ENCODE results near the gene ANKRD11. TPM values are rescaled to one million over a fixed set of nuclear protein-coding genes. Genes with fewer than 3 reads are reported as not detected.
"Not testable (repeated sequence)": the region's sequence is repeated elsewhere in the genome, so short reads cannot be mapped to it uniquely, and the experiment has no call there.

The ANKRD11 gene
- polyA plus RNA-seq, 1 donor, result 105 TPM

DNA sequence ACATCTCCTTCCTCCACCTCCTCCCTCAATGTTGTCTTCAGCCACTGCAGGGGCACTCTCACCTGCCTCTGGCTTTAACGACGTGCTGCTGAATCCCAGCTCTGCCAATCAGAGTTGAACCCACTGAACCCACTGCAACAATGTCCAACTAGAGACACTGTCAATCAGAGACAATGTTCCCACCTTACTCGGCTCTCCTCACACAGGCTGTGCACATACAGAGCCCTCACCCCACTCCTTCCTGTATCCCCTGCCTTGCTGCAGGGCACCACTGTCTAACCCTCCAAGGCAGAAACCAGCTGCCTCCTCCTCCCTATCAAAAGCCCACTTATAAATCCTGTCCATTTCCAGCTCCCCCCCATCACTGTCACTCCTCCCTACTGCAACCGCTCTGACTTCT, 58.7 kb downstream of the ANKRD11 start:
- no peak for DNase-seq

DNA sequence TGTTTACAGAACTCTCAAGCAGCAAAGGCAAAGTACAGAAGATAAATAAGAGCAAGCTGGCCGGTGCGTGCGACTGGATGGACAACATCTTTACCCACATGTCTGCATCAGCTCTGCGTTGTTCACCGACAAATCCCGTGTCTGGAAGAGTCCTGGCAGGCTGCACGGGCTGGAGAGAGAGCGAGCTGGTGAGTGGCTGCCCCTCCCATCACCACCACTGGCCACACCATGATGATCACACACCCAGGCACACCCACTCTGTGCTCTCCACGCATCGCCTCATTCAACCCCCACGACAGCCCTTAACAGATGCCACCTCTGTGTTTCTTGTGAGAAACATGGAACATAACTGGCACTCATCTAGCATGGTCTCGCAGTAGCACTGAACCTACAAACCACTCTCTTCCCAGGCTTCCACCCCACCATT, 59.2 kb downstream of the ANKRD11 start:
- no peak for DNase-seq

DNA sequence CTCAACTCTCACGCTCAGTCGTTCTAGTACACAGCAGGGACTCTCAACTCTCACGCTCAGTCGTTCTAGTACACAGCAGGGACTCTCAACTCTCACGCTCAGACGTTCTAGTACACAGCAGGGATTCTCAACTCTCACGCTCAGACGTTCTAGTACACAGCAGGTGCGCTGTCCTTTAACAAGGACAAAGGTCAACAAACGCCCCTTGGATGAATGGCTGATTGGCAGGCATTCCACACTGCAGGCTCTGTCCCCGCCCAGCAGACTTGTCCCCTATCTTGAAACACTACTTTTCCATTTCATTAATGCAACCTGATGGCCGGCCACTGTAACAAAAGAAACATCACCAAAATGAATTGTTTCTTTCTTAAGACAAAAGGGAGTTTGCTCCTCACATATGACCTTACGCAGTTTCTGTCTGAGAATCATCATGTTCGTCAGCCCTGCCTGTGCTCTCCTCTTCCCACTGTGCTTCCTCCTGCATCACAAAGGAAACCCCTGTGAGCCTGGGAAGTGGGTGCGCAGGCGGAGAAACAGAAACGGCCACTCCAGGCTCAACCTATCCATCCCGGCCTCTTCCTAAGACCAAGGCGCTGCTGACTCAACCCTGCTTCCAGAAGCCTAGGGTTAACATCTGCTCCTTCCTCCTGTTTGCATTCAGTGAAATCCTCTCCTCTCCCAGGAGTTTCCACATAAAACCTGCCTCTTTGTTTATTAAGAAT, 59.8 kb downstream of the ANKRD11 start:
- DNase-seq, result no peak

DNA sequence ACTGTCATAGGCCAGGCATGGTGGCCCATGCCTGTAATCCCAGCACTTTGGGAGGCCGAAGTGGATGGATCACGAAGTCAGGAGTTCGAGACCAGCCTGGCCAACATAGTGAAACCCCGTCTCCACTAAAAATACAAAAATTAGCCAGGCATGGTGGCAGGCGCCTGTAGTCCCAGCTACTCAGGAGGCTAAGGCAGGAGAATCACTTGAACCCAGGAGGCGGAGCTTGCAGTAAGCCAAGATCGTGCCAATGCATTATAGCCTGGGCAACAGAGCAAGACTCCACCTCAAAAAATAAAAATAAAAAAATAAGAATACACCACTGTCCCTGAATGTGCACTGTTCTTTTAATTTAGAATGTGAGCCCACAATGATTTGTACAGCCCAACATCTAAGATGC, 61.8 kb downstream of the ANKRD11 start:
- DNase-seq, result not testable (repeated sequence)

DNA sequence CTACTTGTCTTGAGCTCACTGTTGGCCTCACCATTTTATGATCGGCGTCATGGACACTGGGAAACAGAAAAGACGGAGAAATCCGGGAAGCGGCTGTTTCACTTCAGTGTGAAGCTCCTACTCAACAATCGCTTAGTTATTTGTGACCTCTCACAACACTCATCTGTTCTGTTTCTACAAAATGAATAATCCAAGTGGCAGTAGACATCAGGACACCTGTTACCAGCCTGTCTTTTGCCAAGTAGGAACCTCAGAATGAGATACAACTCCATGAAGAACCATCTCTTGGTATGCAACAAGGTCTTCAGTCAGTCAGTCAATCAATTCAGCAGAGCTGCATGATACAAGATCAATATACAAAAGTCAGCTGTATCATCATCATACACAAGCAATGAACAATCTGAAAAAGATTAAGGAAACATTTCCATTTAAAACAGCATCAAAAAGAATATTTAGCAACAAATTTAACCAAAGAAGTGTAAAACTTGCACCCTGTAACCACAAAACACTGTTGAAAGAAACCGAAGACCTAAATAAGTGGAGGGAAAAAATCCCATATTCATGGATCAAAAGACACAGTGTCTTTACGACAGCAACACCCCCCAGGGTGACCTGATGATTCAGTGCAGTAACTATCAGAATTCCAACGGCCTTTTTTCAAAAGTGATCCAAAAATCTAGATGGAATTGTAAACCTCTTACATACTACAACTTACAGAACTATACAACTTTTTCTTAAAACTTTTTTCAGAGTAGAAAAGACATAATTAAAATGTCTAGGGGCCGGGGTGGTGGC, 63.4 kb downstream of the ANKRD11 start:
- no peak for DNase-seq

DNA sequence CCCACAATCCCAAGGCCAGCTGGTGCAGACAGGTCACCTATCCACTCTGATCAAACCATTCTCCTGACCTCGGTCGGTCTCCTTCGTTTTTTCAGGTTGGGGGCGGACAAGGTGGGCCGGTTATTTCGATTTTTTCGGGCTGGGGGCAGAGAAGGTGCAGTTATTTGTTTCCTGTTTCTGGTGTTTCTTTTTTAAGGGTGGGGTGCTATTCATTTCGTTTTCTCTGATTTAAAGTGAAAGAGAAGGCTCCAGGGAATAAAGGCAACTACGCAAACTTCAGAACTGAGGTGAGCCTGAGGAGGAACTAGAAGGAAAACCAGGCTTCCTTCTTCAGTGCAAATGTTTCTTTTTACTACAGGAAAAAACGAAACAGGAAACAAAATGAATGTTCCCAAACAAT, 64.8 kb downstream of the ANKRD11 start:
- no peak for DNase-seq

DNA sequence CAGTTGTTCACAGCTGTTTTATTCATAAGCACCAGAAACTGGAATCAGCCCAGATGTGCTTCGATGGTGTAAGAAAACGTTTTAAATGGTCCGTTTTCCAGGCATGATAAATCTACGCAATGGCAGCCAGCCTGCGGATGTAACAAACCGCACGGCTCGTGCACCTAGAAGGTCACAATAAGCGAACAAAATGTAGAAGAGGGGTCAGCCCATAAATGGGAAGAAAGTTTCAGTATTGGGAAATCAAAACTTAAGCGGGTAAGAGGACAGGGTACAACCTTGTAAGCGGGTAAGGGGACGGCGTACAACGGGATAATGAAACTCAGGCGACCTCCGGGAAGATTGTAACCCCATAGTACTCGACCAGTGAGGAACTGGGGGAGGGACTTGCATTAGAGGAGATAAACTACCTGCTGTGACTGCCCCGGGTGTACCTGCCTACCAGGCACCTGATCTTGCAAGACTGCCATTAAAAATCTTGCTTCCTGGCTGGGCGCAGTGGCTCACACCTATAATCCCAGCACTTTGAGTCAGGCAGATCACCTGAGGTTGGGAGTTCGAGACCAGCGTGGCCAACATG, 66.6 kb downstream of the ANKRD11 start:
- DNase-seq, result no peak

DNA sequence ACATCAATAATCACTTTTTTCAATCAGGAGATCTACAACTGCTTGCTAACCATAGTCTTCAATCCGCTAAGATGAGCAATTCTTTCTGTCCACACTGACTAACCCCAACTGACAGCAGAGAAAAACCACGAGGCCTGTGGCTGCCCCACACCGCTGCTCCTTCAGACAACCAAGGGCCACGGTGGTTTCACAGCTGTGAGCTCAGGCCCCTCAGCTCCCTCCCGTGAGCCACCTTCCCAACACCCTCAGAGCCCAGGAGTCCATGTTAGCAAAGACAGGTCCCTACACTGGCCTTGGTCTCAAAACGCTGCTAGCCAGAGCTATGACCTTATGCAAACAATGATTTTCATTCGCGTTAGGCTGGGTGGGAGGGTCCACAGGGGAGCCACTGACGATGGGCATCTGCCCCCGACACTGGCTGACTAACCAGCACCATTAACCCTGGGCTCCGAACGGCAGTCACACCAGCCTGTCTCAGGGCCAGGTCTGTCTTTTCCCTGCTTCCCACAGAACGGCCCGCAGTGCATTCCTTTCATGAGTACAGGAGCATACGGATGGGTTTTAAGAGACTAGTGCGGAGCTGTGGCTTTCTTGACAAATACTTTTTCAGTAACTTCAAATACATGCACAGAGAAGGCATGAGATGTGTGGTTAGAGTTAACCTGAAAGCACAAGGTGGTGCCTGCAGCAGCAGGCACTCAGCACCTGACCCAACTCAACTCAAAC, 67.3 kb downstream of the ANKRD11 start:
- DNase-seq, result no peak

DNA sequence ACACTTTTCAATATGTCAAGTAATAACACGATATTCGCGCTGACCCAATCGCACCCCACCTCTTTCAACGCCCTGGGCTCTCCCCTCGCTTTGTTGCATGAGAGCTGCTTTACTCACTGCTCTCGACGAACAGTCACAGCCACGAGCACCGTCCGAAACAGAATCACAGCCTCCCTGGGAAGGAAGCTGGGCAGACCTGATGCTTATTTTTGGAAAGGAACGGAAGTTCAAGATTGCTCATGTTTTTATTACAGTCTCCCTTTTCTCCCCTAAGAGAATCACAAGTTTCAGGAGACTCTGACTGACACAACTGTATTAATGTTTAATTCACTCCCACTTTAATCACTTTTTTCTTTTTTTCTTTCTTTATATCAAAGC, 67.8 kb downstream of the ANKRD11 start:
- DNase-seq, result no peak

DNA sequence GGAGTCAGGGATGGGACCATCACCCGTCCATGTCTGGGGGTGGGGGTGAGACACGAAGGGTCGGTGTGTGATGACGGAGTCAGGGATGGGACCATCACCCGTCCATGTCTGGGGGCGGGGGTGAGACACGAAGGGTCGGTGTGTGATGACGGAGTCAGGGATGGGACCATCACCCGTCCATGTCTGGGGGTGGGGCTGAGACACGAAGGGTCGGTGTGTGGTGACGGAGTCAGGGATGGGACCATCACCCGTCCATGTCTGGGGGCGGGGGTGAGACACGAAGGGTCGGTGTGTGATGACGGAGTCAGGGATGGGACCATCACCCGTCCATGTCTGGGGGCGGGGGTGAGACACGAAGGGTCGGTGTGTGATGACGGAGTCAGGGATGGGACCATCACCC, 69.1 kb downstream of the ANKRD11 start:
- DNase-seq, result not testable (repeated sequence)

DNA sequence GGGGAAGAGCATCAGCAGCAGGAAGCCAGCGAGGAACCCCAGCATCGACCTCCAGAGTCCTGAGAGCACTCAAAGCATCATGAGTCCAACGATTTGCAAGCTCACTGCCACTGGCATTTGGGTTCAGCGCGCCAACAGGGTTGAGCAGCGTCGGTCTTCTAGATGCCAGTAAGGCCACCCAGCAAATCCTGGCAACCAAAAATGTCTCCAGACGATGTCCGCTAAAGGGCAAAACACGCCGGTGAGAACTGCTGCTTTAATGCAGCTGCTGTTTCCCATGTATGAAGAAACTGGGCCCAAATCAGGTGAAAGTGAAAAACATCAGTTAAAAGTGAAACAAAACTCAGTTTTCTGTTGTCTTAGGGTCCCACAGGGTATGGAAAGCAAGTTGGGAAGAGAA, 70.2 kb downstream of the ANKRD11 start:
- no peak for DNase-seq

DNA sequence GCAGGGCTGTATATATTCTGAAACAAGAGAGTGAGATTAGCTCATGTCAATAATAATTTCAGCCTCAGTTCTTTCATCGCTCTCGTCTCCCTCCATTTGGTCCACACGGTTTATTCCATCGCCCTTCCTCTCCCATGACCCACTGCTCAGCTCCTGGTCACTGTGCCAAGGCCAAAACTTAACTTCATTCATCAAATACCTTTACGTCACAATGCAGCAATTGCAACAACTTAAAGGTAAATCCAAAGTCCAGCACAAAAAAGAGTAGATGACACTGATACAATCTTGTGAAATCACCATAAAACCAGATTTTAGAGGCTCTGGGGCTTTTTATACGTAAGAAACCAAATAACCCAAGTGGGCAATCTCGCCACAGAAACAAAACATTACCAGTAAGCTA, 72.0 kb downstream of the ANKRD11 start:
- DNase-seq, result no peak

DNA sequence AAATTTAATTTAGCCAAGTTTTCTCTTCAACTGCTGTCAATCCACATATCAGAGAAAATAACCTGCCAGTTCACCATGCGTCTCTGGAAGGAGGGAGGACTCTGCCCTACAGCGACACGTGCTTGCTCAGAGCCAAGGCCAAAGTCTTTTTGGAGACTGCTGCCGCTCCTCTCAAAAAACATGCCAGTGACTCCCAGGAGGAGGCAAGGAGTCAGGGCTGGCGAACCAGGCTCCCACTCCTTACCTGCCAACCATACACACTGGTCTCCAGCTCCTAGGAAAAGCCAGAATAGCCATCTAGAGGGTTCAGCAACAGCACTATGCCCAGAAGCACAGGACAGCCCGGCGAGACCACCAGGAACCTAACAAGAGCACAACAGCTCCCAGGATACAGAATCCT, 73.0 kb downstream of the ANKRD11 start:
- DNase-seq, result no peak

DNA sequence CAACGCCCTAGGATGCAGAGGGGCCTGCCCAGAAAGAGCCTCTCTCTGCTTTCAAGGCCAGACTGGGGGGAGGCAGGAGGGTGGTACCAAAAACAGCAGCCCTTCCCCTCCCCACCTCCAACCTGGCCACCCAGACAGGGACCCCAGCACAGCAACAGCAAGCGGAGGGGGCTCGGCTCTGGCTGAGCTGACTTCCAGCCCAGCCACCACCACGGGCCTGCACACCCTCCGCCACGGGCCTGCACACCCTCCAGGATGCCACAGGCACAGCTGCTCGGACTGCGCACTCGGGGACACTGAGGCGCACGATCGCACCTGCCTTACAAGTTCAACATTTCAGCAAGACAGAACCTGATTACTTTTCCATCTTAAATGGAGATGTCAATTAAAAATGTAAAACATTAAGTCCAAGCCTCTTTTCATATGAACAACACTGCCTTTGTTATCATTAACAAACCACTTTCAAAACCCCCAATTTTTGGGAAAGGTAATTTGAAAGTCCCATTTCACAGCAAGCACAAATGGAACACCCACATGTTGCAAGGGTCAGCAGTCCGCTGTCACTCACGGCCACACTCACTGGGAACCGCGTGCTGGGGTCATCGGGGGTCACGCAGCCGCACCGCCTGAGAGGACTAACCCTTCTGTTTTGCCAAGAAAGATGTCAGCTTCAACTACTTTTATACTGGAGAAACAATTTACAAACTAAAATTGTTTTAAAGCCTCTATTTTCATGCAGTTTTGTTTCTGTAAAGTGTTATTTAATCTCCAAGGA, 76.4 kb downstream of the ANKRD11 start:
- DNase-seq, result no peak

DNA sequence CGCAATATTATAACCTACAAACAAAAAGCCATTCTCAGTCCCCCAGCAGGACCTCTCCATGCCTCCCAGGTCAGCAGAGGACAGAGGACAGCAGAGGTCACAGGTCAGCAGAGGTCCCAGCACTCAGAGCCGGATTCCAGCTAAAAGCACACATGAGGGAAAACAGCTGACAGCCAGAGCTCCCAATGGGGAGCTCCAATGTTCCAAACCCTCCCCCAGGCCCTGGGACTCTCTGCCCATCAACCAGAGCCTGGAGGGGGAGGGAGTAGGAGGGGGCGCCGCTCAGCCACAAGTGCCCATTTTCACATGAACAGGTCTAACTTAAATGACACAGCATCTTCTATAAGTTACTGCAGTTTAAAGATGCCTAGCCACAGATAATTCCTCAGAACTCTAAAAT, 77.5 kb downstream of the ANKRD11 start:
- DNase-seq, result peak; percentile 32

DNA sequence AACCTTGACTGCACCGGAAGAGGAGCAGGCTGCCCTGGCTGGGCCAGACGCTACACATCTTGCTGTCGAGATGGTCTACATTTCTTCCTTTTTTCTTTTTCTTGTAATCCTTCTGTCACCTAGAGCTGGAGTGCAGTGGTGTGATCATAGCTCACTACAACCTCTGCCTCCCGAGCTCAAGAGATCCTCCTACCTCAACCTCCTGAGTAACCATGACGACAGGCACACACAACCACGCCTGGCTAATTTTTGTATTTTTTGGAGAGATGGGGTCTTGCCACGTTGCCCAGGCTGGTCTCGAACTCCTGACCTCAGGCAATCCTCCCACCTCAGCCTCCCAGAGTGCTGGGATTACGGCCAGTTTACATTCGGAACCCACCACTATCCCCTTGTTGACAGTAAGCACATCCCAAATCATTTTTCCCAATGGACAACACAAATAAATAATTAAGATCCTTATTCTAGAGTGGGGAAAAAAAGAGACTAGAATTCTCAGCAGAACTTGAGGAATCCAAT, 79.0 kb downstream of the ANKRD11 start:
- DNase-seq, result no peak

DNA sequence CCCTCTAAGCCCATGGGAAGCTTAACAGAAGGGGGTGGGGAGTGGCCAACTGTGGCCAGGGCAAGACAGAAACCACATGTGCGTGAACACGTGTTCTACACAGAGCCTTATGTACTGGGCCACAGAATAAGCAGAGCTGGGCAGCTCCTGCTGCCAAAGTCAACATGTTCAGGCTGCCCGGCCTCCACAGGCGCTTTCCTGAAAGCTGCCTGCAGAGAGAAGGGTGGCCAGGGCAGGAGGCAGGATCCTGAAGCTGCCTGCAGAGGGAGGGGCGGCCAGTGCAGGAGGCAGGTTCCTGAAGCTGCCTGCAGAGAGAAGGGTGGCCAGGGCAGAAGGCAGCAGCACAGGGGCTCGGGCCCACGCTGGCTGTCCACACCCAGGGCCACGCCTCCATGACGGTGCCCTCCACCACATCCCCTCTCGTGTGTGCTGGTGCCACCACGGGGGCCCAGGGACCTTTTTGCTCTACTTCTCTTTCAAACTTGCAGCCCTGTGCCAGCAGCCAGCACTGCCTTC, 79.5 kb downstream of the ANKRD11 start:
- peak; percentile 43 for DNase-seq

DNA sequence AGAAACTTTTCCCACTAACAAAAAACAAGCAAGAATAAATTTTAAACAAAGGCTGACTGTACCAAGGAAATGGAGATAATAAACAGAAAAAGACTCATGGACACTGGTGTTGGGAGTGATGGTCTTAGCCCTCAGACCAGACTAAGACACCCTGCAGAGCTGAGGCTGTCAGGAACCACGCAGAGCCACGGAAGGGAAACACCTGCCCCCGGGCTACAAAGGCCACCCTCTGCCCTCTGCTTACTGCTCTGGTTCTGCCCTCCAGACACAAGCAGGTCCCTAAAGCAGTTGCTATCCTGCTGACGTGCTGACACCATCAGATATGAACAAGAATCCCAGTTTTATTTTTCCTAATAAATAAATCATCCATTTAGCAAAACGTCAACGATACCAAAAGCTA, 80.0 kb downstream of the ANKRD11 start:
- no peak for DNase-seq

DNA sequence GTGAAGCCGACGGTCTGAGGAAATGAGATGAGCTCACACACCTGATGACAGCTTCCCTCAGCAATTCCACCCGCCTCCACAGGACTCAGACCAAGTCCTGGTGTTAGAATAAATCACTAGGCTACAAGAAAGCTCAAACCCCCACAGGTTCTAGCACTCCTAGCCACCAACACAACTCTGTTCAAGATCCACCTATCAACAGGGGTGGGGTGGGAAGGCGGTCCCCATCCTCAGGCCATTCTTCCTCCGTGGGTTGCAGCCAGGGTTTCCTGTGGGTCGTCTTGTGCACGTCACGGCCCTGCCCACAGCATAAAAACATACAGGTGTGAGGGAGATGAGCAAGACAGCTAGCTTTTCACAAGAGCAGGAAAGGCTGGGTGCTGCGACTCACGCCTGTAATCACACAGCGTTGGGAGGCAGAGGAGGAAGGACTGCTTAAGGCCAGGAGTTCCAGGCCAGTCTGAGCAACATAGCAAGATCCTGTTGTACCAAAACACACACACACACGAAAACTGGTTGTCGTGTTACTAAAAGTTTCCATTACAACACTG, 81.1 kb downstream of the ANKRD11 start:
- DNase-seq, result no peak

DNA sequence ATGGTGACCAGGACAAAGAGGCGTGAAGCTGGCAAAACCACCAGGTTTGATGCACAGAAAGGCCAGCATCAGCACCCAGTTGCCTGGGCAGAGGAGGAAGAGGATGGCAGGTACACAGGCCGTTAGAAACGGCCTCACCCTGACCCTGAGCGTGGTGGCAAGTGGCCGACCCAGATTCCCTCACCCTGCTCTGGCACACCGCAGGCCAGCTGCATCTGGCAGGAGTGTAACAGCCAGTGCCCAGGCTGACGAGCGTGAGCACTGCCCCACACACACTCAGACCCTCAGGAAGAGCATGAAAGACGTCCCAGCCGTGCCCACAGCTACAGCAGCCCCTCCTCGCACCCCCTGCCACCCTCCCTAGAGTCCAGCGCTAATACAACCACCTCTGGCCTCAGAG, 82.0 kb downstream of the ANKRD11 start:
- DNase-seq, result no peak

DNA sequence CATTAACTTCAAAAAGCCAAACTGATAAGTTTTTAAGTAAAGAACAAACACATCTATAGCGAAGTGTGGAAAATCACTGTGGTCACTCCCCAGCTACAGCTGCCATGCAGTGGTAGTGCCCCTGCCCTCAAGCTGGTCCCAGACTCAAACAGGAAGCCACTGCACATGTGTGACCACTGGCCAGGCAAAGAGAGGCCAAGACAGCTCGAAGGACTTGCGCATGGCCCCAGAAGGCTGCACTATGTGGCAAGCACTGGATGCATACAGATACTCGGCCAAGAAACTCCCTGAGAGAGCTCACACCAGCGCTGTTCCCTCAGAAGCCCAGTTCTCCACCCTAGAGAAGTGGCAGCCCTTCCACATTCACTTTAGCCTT, 82.4 kb downstream of the ANKRD11 start:
- DNase-seq, result no peak
